SK-N-SH treated with all-trans-retinoic acid at 6 μM for 48 hours (cell line): Measurements from ENCODE around the gene CFAP20DC.

ENCODE experiments used
- ARNTL ChIP-seq: fragments of 450-650 bp; formaldehyde crosslinking; IDR thresholded peaks from 2 replicates; pipeline ENCODE4 v1.5.0; 2020; ENCODE audit warnings: low read depth, mild to moderate bottlenecking, moderate library complexity, borderline replicate concordance
- BACH2 ChIP-seq: fragments of 250-450 bp; sonication (Bioruptor Pico); IDR thresholded peaks from 2 replicates; pipeline ENCODE4 v1.9.0; 2021; ENCODE audit warnings: mild to moderate bottlenecking, borderline replicate concordance
- CSDC2 ChIP-seq: fragments of 250-450 bp; sonication (Bioruptor Pico); IDR thresholded peaks from 2 replicates; pipeline ENCODE4 v1.5.0; 2020; ENCODE audit warnings: mild to moderate bottlenecking, moderate library complexity
- PATZ1 ChIP-seq: fragments of 250-450 bp; sonication (Bioruptor Pico); IDR thresholded peaks from 2 replicates; pipeline ENCODE4 v1.8.0; 2020; ENCODE audit warnings: mild to moderate bottlenecking, moderate library complexity, borderline replicate concordance
- RARB ChIP-seq: fragments of 250-450 bp; sonication (Bioruptor Pico); IDR thresholded peaks from 2 replicates; pipeline ENCODE4 v1.8.0; 2021; ENCODE audit warnings: mild to moderate bottlenecking, moderate library complexity
- TCF4 ChIP-seq: fragments of 250-450 bp; sonication (Bioruptor Pico); IDR thresholded peaks from 2 replicates; pipeline ENCODE4 v1.8.0; 2021; ENCODE audit warnings: mild to moderate bottlenecking, moderate library complexity, borderline replicate concordance
- TOX ChIP-seq: fragments of 250-450 bp; sonication (Bioruptor Pico); IDR thresholded peaks from 2 replicates; pipeline ENCODE4 v1.8.0; 2021; ENCODE audit warnings: mild to moderate bottlenecking, moderate library complexity, borderline replicate concordance

- TF ChIP-seq ARNTL (CRISPR knock-in tag), result no peak
- TF ChIP-seq PATZ1, result no peak
- no peak for TF ChIP-seq TCF4
- TF ChIP-seq BACH2, result no peak
- no peak for TF ChIP-seq RARB (CRISPR knock-in tag)
- no peak for TF ChIP-seq CSDC2
- TF ChIP-seq TOX (CRISPR knock-in tag), result no peak
Measured at GRCh38 chr3:59072681-59073080, 22.9 kb upstream of the CFAP20DC start.
